Loucy (cell line): ENCODE measurements around the gene SORCS2.

Experiments
- H2AFZ ChIP-seq: fragments of 200-600 bp; sonication (generic); 2 replicates; pipeline ENCODE4 v1.6.0; 2016; ENCODE audit warnings: antibody characterized with exemption, mild to moderate bottlenecking, low read length, moderate library complexity
- H3F3A ChIP-seq: fragments of 200-600 bp; 2 replicates; pipeline ENCODE4 v1.6.0; 2016; ENCODE audit warnings: antibody characterized with exemption, low read depth, mild to moderate bottlenecking
- H3K27me3 ChIP-seq: fragments of 200-600 bp; sonication (generic); 2 replicates; pipeline ENCODE4 v1.6.1; 2014; ENCODE audit warnings: low read length, mild to moderate bottlenecking; ENCODE audit not compliant: insufficient read depth, poor library complexity, severe bottlenecking
- H3K36me3 ChIP-seq: fragments of 200-600 bp; sonication (generic); 2 replicates; pipeline ENCODE4 v1.6.1; 2016; ENCODE audit warnings: low read length; ENCODE audit not compliant: insufficient read depth
- H3K4me1 ChIP-seq: fragments of 200-600 bp; sonication (generic); 2 replicates; pipeline ENCODE4 v1.5.1; 2014; ENCODE audit warnings: low read length, mild to moderate bottlenecking; ENCODE audit not compliant: insufficient read depth, poor library complexity, severe bottlenecking
- H3K4me2 ChIP-seq: fragments of 200-600 bp; sonication (generic); 2 replicates; pipeline ENCODE4 v1.6.0; 2014; ENCODE audit warnings: antibody characterized with exemption, low read length, low read depth, mild to moderate bottlenecking; ENCODE audit not compliant: poor library complexity, severe bottlenecking
- H3K4me3 ChIP-seq: fragments of 200-600 bp; sonication (generic); 2 replicates; pipeline ENCODE4 v1.5.1; 2014; ENCODE audit warnings: low read length, mild to moderate bottlenecking, mixed read lengths; ENCODE audit not compliant: poor library complexity, severe bottlenecking
- H3K79me2 ChIP-seq: fragments of 200-600 bp; sonication (generic); 2 replicates; pipeline ENCODE4 v1.6.1; 2014; ENCODE audit warnings: low read length; ENCODE audit not compliant: insufficient read depth
- H3K9ac ChIP-seq: fragments of 200-600 bp; sonication (generic); 2 replicates; pipeline ENCODE4 v1.6.0; 2014; ENCODE audit warnings: mild to moderate bottlenecking, low read depth, low read length, moderate library complexity; ENCODE audit not compliant: poor library complexity, severe bottlenecking
- H3K9me2 ChIP-seq: fragments of 200-600 bp; sonication (generic); replicated peaks from 2 replicates; pipeline ENCODE4 v1.6.1; 2016; ENCODE audit warnings: low read depth, low read length, mixed read lengths
- H3K9me3 ChIP-seq: fragments of 200-600 bp; sonication (generic); 2 replicates; pipeline ENCODE4 v1.6.1; 2014; ENCODE audit warnings: mild to moderate bottlenecking, antibody characterized with exemption, low read length, low read depth; ENCODE audit not compliant: insufficient read depth
- H4K20me1 ChIP-seq: fragments of 200-600 bp; sonication (generic); 2 replicates; pipeline ENCODE4 v1.6.0; 2014; ENCODE audit warnings: antibody characterized with exemption, low read length, mild to moderate bottlenecking; ENCODE audit not compliant: insufficient read depth, poor library complexity, severe bottlenecking
- EZH2phosphoT487 ChIP-seq: fragments of 200-600 bp; IDR thresholded peaks from 2 replicates; pipeline ENCODE4 v1.6.1; 2018; ENCODE audit warnings: antibody characterized with exemption, mild to moderate bottlenecking, moderate library complexity, borderline replicate concordance
- TF ChIP-seq, protein P1 (sequence below): fragments of 200-600 bp; sonication (generic); conservative IDR thresholded peaks from 2 replicates; pipeline ENCODE4 v1.5.1; 2014; ENCODE audit warnings: mild to moderate bottlenecking, antibody characterized with exemption, low read length

Gene SORCS2

DNA sequence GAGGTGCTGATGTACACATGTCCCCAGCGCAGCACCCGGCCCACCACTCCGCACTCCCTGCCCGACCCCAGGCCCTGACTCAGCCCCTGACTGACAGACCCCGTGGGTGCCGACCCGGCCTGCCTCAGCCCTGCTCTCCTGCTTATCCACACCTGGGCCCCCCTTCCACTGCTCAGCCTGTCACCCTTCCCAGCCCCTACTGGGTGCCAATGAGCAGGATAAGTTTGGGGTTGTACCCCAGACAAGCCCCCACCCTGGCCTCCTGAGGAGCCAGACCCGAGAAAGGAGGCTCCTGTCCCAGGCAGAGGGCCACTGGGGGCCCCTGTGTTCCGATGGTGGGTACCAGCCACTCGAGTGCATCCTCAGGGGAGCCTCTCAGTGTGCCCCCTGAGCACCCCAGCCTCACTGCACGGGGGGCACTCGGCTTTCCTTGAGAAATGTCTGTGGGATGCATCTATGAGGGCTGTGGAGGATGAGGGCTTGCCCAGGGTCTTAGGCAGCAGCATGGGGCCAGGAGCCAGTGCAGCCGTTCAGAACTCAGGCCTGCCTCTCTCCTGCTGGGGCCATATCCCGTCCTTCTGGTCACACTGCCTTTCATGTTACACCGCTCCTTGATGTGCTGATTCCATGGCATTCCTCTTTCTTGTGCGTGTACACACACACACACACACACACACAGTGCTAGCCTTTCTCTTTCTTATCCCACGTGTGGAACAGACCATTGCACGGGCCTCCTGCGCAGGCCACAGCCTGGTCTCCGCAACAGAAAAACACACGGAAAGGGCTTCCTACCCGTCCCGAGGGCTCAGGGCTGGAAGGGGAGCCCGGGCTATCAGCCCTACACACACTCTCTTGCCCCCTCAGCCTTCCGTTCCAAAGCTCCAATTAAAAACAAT lies 462.5 kb downstream of the SORCS2 start:
- Histone ChIP-seq H3K9me3 (peaks cover 5% of the 10 kb centered on the region; the same call in 1 of the 2 replicates), H2AFZ (no peak overlapping the region), H3K27me3 (no peaks in the 10 kb centered on the region), H3K79me2 (no peaks in the 10 kb centered on the region), H3K4me1 (no peaks in the 10 kb centered on the region), H3K36me3 (no peaks in the 10 kb centered on the region), H3K9me2 (no peaks in the 10 kb centered on the region), H3F3A (no peaks in the 10 kb centered on the region), H3K4me3 (no peak overlapping the region), H3K4me2 (no peak overlapping the region), H4K20me1 (no peaks in the 10 kb centered on the region), H3K9ac (no peak overlapping the region)
- TF ChIP-seq, protein P1, sequence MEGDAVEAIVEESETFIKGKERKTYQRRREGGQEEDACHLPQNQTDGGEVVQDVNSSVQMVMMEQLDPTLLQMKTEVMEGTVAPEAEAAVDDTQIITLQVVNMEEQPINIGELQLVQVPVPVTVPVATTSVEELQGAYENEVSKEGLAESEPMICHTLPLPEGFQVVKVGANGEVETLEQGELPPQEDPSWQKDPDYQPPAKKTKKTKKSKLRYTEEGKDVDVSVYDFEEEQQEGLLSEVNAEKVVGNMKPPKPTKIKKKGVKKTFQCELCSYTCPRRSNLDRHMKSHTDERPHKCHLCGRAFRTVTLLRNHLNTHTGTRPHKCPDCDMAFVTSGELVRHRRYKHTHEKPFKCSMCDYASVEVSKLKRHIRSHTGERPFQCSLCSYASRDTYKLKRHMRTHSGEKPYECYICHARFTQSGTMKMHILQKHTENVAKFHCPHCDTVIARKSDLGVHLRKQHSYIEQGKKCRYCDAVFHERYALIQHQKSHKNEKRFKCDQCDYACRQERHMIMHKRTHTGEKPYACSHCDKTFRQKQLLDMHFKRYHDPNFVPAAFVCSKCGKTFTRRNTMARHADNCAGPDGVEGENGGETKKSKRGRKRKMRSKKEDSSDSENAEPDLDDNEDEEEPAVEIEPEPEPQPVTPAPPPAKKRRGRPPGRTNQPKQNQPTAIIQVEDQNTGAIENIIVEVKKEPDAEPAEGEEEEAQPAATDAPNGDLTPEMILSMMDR = no peak
- TF ChIP-seq EZH2phosphoT487 = no peak

DNA sequence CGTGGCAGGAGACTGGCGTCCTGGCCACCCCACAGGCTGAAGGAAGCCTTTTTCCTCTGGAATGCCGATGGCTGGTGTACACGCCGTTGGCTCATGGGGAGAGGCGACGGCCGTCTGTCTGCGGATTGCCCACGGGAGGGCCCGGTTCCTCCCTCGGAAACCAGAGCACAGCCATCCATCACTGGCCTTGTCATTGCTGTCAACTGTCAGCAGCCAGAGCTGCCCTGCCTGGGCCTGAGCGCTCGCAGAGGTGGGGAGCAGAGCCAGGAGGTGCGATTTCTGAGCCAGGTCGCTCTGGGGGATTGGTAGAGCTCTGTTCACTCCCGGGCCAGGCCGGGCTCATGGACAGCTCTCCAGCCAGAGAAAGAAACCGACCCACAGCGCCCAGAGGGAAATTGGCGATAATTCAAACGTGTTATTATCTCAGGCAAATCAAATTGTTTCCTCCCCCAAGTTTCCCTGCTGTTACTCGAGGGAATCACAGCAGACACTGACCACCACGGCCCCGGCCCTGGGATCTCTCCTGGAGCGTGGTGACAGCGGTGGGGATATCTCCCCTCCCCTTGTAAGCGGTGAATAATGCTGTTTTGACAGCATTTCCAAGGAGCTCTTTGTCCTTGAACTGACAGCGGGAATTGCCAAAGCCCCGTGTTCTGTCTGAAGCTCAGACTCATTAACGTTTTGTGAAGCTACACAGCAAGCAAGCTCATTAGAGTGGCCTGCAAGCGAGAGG lies 463.3 kb downstream of the SORCS2 start:
- Histone ChIP-seq H3K4me2 (no peak overlapping the region), H2AFZ (no peak overlapping the region), H3K27me3 (no peaks in the 10 kb centered on the region), H3K9me2 (no peaks in the 10 kb centered on the region), H3K4me1 (no peaks in the 10 kb centered on the region), H3F3A (no peaks in the 10 kb centered on the region), H3K9me3 (peaks cover 5% of the 10 kb centered on the region; the same call in 1 of the 2 replicates), H3K36me3 (no peaks in the 10 kb centered on the region), H4K20me1 (no peaks in the 10 kb centered on the region), H3K9ac (no peak overlapping the region), H3K4me3 (no peak overlapping the region), H3K79me2 (no peaks in the 10 kb centered on the region)
- TF ChIP-seq, protein P1 = no peak
- TF ChIP-seq EZH2phosphoT487 = no peak

DNA sequence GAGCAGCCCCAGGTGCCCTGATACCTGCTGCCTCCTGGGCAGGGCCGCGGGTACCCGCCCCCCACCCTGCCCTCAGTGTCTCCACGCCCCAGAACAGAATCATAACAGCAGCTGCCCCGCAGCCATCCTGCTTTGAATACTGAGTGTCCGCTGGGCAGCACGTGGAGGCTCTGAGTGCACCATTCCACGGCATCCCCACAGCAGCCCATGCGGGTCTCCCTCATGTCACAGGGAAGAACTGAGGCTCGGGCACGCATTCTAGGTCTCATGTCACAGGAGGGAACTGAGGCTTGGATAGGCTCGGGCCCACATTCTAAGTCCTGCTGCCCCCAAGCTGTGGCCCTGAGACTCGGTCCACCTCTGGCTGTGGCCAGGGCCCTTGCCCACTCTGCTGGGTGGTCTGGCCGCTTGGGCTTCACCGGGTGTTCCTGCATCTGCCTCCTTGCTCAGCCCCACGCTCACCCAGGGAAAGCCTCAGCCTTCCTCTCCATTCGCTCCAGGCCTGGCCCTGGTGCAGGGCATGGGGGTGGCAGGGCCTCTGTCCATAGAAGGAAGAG lies 464.0 kb downstream of the SORCS2 start:
- H3K9me2 ChIP-seq = no peaks in the 10 kb centered on the region
- TF ChIP-seq, protein P1 = no peak
- TF ChIP-seq EZH2phosphoT487 = no peak
- no peaks in the 10 kb centered on the region for H4K20me1 ChIP-seq
- no peak overlapping the region for H2AFZ ChIP-seq
- H3K4me2 ChIP-seq = no peak overlapping the region
- H3F3A ChIP-seq = no peaks in the 10 kb centered on the region
- no peaks in the 10 kb centered on the region for H3K27me3 ChIP-seq
- H3K4me1 ChIP-seq = no peaks in the 10 kb centered on the region
- H3K9ac ChIP-seq = no peak overlapping the region
- H3K36me3 ChIP-seq = no peaks in the 10 kb centered on the region
- H3K4me3 ChIP-seq = no peak overlapping the region
- H3K9me3 ChIP-seq = peaks cover 5% of the 10 kb centered on the region; the same call in 1 of the 2 replicates
- no peaks in the 10 kb centered on the region for H3K79me2 ChIP-seq
